Heart right ventricle (tissue), 16 donors: ENCODE results near the gene NACC2. TPM values are rescaled to one million over a fixed set of nuclear protein-coding genes. Genes with fewer than 3 reads are reported as not detected.

Source experiments
- ATAC-seq, 8 donors: fragments of 200-7000 bp; cut with Tn5 transposase; one replicate each; pipeline ENCODE4 v1.9.1; 2020; ENCODE audit warnings: mild to moderate bottlenecking in 8 of 8, moderate library complexity in 8 of 8, moderate number of reproducible peaks in 1 of 8
- DNase-seq, 2 donors: peaks; one replicate each; pipeline ENCODE4 v3.0.0-alpha.2; 2020
- H3K27ac ChIP-seq, 10 donors: fragments of 200-600 bp; sonication (generic) in 2 of 10; one replicate each; pipeline versions ENCODE4 v1.5.0 to v1.8.0; 2020 to 2022; ENCODE audit warnings: mild to moderate bottlenecking in 3 of 10
- H3K27me3 ChIP-seq, 7 donors: fragments of 200-600 bp; one replicate each; pipeline ENCODE4 v1.8.0; 2021 to 2022; ENCODE audit warnings: mild to moderate bottlenecking in 2 of 7
- H3K36me3 ChIP-seq, 9 donors: fragments of 200-600 bp; sonication (generic) in 1 of 9; one replicate each; pipeline versions ENCODE4 v1.5.0 to v1.8.0; 2020 to 2022; ENCODE audit warnings: mild to moderate bottlenecking in 2 of 9
- H3K4me1 ChIP-seq, 9 donors: fragments of 200-600 bp; sonication (generic) in 1 of 9; one replicate each; pipeline versions ENCODE4 v1.5.0 to v1.8.0; 2020 to 2022; ENCODE audit warnings: mild to moderate bottlenecking in 4 of 9
- H3K4me3 ChIP-seq, 10 donors: fragments of 200-600 bp; sonication (generic) in 2 of 10; one replicate each; pipeline versions ENCODE4 v1.5.0 to v1.8.0; 2020 to 2022; ENCODE audit warnings: mild to moderate bottlenecking in 7 of 10, moderate library complexity in 2 of 10
- H3K9me3 ChIP-seq, 11 donors: fragments of 200-600 bp in 10 of 11; sonication (generic) in 2 of 11; one replicate each; pipeline versions ENCODE4 v1.5.0 to v1.8.0; 2013 to 2022; ENCODE audit warnings: mild to moderate bottlenecking in 2 of 11, control low read depth in 1 of 11, moderate library complexity in 1 of 11
- WGBS, 2 donors: extraction: QIAGEN DNeasy Blood & Tissue Kit; methylation state at CpG; one replicate each; pipeline ENCODE4 v1.1.7; 2013; ENCODE audit warnings: inconsistent platforms in 1 of 2; 5-methylcytosine and 5-hydroxymethylcytosine counted together
- intact Hi-C, 10 donors: fragments of 100-400 bp; cut with DNase I; formaldehyde crosslinking; loops; one replicate each; pipeline versions ENCODE4 v1.11.1 to v1.14.2; 2022
- polyA plus RNA-seq, 2 donors: library from polyadenylated mRNA; stranded (reverse); fragments of 200-250 nt; gene quantifications; one replicate each; pipeline ENCODE4 v1.2.3, GENCODE V29; 2013
- total RNA-seq, 10 donors: library from RNA; stranded (reverse); fragmentation: NEBNext Ultra II Directional in 3 of 10; extraction: Animal tissue kit (Norgen Biotek cat#: 25700) in 3 of 10; gene quantifications; one replicate each; pipeline versions ENCODE4 v1.2.1 to v1.2.4, GENCODE V29; 2021 to 2023
- TF ChIP-seq, protein P1 (sequence below), 9 donors: fragments of 200-600 bp; sonication (generic) in 2 of 9; IDR thresholded peaks; one replicate each; pipeline versions ENCODE4 v1.5.0 to v1.8.0; 2021 to 2022; ENCODE audit warnings: antibody characterized with exemption in 9 of 9, mild to moderate bottlenecking in 5 of 9, moderate library complexity in 1 of 9
- donor health status: Arrhythmogenic right ventricular cardiomyopathy.
- donor health status: ischemic (EF 13 %, LVEDD 7.1; RV severe dilation, severe dysfunction).
- donor health status: healthy with polysubstance abuse.
- donor health status: DM: no; HTN: yes; CAD: no.
- donor health status: DM: no; HTN: no; CAD: no.
- donor health status: ischemic (EF 25% LVEDD 6.9; RV normal size, moderate dysfunction).
- donor health status: ischemic (EF 25% LVEDD 5.7; RV mildly dilated, moderate dysfunction).
- donor health status: healthy.
- donor health status: DM: yes; HTN: yes; CAD: no.
- donor health status: Ischemic cardiomyopathy.
- donor health status: ischemic (EF 35%, LVEDD 5.7; RV mildly dilated, moderate dysfunction).
- donor health status: nonischemic (EF 11% LVEDD 7.7; RV severe dilation, severe dysfunction).
- donor health status: DM: yes; HTN: yes; CAD: no.
- donor health status: PGD.
- donor health status: ischemic (EF 29% LVEDD 5.4; RV normal size, mild dysfunction).
- donor health status: nonischemic (EF 23%, LVEDD 6.1; RV moderate dilation, normal function).

Gene NACC2
- total and polyA plus RNA-seq, 12 donors, result 15.6 to 55.1 (median 39.7) TPM

GRCh38 chr9:136014924-136015633 lies 80.0 kb downstream of the NACC2 start:
- Histone ChIP-seq H3K4me1 (peaks cover 7 to 45% (median 27%) of the 10 kb centered on the region in 9 donors), H3K36me3 (peaks cover 0 to 60% (median 0%) of the 10 kb centered on the region in 9 donors), H3K27ac (peak overlapping the region in 2 of 10 donors; percentile 19 to 51), H3K4me3 (no peak overlapping the region), H3K9me3 (no peaks in the 10 kb centered on the region), H3K27me3 (no peaks in the 10 kb centered on the region)
- TF ChIP-seq, protein P1, sequence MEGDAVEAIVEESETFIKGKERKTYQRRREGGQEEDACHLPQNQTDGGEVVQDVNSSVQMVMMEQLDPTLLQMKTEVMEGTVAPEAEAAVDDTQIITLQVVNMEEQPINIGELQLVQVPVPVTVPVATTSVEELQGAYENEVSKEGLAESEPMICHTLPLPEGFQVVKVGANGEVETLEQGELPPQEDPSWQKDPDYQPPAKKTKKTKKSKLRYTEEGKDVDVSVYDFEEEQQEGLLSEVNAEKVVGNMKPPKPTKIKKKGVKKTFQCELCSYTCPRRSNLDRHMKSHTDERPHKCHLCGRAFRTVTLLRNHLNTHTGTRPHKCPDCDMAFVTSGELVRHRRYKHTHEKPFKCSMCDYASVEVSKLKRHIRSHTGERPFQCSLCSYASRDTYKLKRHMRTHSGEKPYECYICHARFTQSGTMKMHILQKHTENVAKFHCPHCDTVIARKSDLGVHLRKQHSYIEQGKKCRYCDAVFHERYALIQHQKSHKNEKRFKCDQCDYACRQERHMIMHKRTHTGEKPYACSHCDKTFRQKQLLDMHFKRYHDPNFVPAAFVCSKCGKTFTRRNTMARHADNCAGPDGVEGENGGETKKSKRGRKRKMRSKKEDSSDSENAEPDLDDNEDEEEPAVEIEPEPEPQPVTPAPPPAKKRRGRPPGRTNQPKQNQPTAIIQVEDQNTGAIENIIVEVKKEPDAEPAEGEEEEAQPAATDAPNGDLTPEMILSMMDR (IDR thresholded peaks at IDR 0.05), result no peak
- WGBS, 2 donors, result 85 to 86% methylated on average over 19 of the region's 19 CpGs
- intact Hi-C loops, result loop anchor here in 1 of 10 donors (5.0 kb wide), 1 partner anchor 32 kb away; no protein-coding TSS in a partner anchor
- ATAC-seq (no peak), DNase-seq (peak in 1 of 2 donors; percentile 12)

- intact Hi-C loops, result loop anchor here in 1 of 10 donors (5.0 kb wide), 1 partner anchor 33 kb away; no protein-coding TSS in a partner anchor
- no peaks in the 10 kb centered on the region for H3K27me3 ChIP-seq
- no peak overlapping the region for H3K27ac ChIP-seq
- H3K4me1 ChIP-seq, result peaks cover 7 to 45% (median 27%) of the 10 kb centered on the region in 9 donors
- H3K9me3 ChIP-seq, result no peaks in the 10 kb centered on the region
- no peak for ATAC-seq
- 91 to 95% methylated on average over 18 of the region's 18 CpGs for WGBS, 2 donors
- peaks cover 0 to 61% (median 0%) of the 10 kb centered on the region in 9 donors for H3K36me3 ChIP-seq
- DNase-seq, result peak in 1 of 2 donors; percentile 10
- no peak overlapping the region for H3K4me3 ChIP-seq
- TF ChIP-seq, protein P1 (IDR thresholded peaks at IDR 0.05), result no peak
Observed at GRCh38 chr9:136014147-136014923, 80.8 kb downstream of the NACC2 start.

DNA sequence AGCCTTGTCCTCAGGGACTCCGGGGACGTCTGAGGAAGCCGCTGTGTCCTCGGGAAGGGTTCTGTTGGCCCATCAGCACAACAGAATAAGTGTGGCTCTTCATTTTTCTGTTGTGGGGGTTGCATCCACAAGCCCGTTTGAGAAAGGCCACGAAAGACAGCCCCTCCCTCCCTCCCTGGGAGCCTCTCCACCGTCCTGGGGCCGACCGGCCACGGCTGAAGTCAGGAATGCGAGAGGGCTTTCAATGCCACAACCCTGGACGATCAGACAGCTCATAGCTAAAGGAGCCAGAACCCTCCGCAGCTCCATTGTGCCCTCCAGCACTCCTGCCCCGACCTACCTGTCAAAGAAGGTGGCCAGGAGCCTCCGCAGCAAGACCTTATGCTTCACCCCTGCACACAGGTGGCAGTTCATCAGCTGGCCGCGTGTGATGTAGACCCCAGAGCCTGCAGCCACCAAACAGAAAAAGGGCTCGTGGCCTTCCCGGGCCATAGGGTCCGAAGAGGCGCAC lies 81.5 kb downstream of the NACC2 start:
- ATAC-seq (no peak), DNase-seq (no peak)
- 88 to 91% methylated on average over 21 of the region's 21 CpGs for WGBS, 2 donors
- TF ChIP-seq, protein P1 (IDR thresholded peaks at IDR 0.05), result no peak
- peaks cover 0 to 63% (median 0%) of the 10 kb centered on the region in 9 donors for H3K36me3 ChIP-seq
- H3K9me3 ChIP-seq, result no peaks in the 10 kb centered on the region
- no peaks in the 10 kb centered on the region for H3K27me3 ChIP-seq
- peaks cover 7 to 52% (median 28%) of the 10 kb centered on the region in 9 donors for H3K4me1 ChIP-seq
- no peak overlapping the region for H3K4me3 ChIP-seq
- intact Hi-C loops, result loop anchor here in 1 of 10 donors (5.0 kb wide), 1 partner anchor 34 kb away; no protein-coding TSS in a partner anchor
- H3K27ac ChIP-seq, result peak overlapping the region in 5 of 10 donors; percentile 79 to 90 (median 83)

- intact Hi-C loops, result loop anchor here in 1 of 10 donors (5.0 kb wide), 1 partner anchor 34 kb away; no protein-coding TSS in a partner anchor
- Histone ChIP-seq H3K27me3 (no peaks in the 10 kb centered on the region), H3K4me1 (peaks cover 7 to 57% (median 28%) of the 10 kb centered on the region in 9 donors), H3K9me3 (no peaks in the 10 kb centered on the region), H3K27ac (peak overlapping the region in 9 of 10 donors; percentile 62 to 90 (median 79)), H3K4me3 (no peak overlapping the region), H3K36me3 (peaks cover 0 to 64% (median 0%) of the 10 kb centered on the region in 9 donors)
- no peak for ATAC-seq
- 89 to 90% methylated on average over 22 of the region's 22 CpGs for WGBS, 2 donors
- DNase-seq, result peak in 1 of 2 donors; percentile 19
- TF ChIP-seq, protein P1 (IDR thresholded peaks at IDR 0.05), result no peak
Observed at GRCh38 chr9:136013116-136013515, 82.0 kb downstream of the NACC2 start.
